GM12878 (cell line): ENCODE results near the gene TMPRSS9. TPM values are rescaled to one million over a fixed set of nuclear protein-coding genes. Genes with fewer than 3 reads are reported as not detected.

Source experiments
- BACH1 ChIP-seq: fragments of 450-650 bp; IDR thresholded peaks from 2 replicates; pipeline ENCODE4 v1.6.1; 2017; ENCODE audit warnings: mild to moderate bottlenecking, borderline replicate concordance
- BRCA1 ChIP-seq: IDR thresholded peaks from 2 replicates; pipeline ENCODE4 v1.6.1; 2011; ENCODE audit warnings: low read depth, low read length, improper control_type of control experiment
- HDAC6 ChIP-seq: fragments of 200-600 bp; sonication (generic); IDR thresholded peaks from one replicate; pipeline ENCODE4 v1.8.0; 2017; ENCODE audit warnings: antibody characterized with exemption; ENCODE audit not compliant: unreplicated experiment
- NBN ChIP-seq: fragments of 450-650 bp; IDR thresholded peaks from 2 replicates; pipeline ENCODE4 v1.6.1; 2016
- NR2C1 ChIP-seq: fragments of 450-650 bp; IDR thresholded peaks from 2 replicates; pipeline ENCODE4 v1.6.1; 2017; ENCODE audit warnings: antibody characterized with exemption, mild to moderate bottlenecking, moderate library complexity
- NR2F1 ChIP-seq: fragments of 450-650 bp; conservative IDR thresholded peaks from 2 replicates; pipeline ENCODE4 v1.6.1; 2017; ENCODE audit warnings: mild to moderate bottlenecking
- NRF1 ChIP-seq: conservative IDR thresholded peaks from 2 replicates; pipeline ENCODE4 v1.6.1; 2011; ENCODE audit warnings: mild to moderate bottlenecking, low read depth, low read length, improper control_type of control experiment
- PAX5 ChIP-seq: IDR thresholded peaks from 2 replicates; pipeline ENCODE4 v1.6.1; 2011; ENCODE audit warnings: low read depth, low read length, borderline replicate concordance
- POU2F2 ChIP-seq: IDR thresholded peaks from 3 replicates; pipeline ENCODE4 v1.6.1; 2011; ENCODE audit warnings: low read depth, mild to moderate bottlenecking, low read length, borderline replicate concordance
- RAD21 ChIP-seq: IDR thresholded peaks from 2 replicates; pipeline ENCODE4 v1.6.1; 2011; ENCODE audit warnings: mild to moderate bottlenecking, low read depth, low read length, moderate library complexity; ENCODE audit not compliant: insufficient read depth
- TAF1 ChIP-seq: IDR thresholded peaks from 2 replicates; pipeline ENCODE4 v1.6.1; 2011; ENCODE audit warnings: mild to moderate bottlenecking, low read depth, low read length, borderline replicate concordance
- ZNF687 ChIP-seq: fragments of 450-650 bp; IDR thresholded peaks from 2 replicates; pipeline ENCODE4 v1.6.1; 2017; ENCODE audit warnings: mild to moderate bottlenecking, moderate library complexity
- polyA plus RNA-seq, 11 experiments: library from polyadenylated mRNA; depleted of rRNA in 4 of 11; unstranded in 6 of 11; stranded (reverse) in 5 of 11; fragments of >200 nt; fragmentation: Nextera tagmentation in 4 of 11; fragmentation: Illumina TruSeq in 1 of 11; extraction: Ambion mirVana in 4 of 11; extraction: Trizol in 1 of 11; gene quantifications; 1 replicate in 1 of 11; 2 replicates in 10 of 11; pipeline versions ENCODE4 v1.2.1 to v1.2.3, GENCODE V29; 2011 to 2016; ENCODE audit warnings: inconsistent platforms in 2 of 11, missing spikeins in 2 of 11, low read depth in 1 of 11
- total RNA-seq, 4 experiments: library from RNA; depleted of rRNA in 3 of 4; stranded (reverse); fragments of >200 nt in 3 of 4; fragmentation: Illumina TruSeq in 1 of 4; extraction: Trizol in 1 of 4; gene quantifications; 2 replicates each; pipeline versions ENCODE4 v1.2.1 to v1.2.3, GENCODE V29; 2013 to 2021

TMPRSS9 gene
- total and polyA plus RNA-seq, 10 of the 15 experiments (the other 5 are each of a cell fraction or from before 2014, with no cell fraction given), result 0.24 TPM; not detected in 9

DNA sequence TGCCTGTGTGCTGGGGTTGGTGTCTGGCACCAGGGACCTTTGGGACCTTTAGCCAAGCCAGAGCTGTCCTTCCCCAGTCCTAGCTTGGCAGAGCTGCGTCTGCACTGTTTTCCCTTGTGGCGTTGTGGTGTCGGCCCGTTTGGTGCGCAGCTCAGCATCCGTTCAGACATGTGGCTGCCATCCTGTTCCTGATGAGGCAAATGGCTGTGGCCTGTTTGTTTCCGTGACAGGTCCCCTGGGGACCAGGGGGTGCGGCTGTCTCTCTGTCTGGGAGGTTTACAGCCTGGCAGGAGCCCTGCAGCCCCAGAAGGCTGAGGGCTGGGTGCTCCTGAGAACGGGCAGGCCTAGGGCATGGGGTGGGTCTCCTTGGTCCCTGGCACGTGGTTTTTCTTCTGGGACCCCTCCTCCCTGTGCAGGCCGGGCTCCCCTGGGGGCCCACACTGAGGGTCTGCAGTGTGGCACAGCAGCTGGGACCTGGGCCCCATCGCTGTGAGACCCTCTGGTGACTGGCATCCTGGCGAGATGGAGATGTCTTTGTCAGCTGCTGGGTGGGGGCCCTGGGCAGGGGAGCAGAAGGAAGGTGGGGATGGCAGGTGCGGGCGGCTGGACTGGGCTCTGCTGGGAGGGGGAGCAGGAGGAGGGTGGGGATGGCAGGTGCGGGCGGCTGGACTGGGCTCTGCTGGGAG, 27.6 kb upstream of the TMPRSS9 start (continued):
- TF ChIP-seq PAX5, result no peak
- no peak for TF ChIP-seq RAD21
- TF ChIP-seq NR2F1, result peak; percentile 75; the same call in 1 of the 2 replicates
- no peak for TF ChIP-seq HDAC6
- TF ChIP-seq ZNF687, result peak; percentile 89
- TF ChIP-seq POU2F2, result peak; percentile 21; the same call in 1 of the 3 replicates
- TF ChIP-seq NBN, result 0 out of 2 replicates have a peak, but pooled peaks have one; percentile 24
- 0 out of 2 replicates have a peak, but pooled peaks have one; percentile 10 for TF ChIP-seq NRF1
- no peak for TF ChIP-seq TAF1
- TF ChIP-seq NR2C1, result no peak
- no peak for TF ChIP-seq BACH1
- TF ChIP-seq BRCA1, result no peak
